Naive thymus-derived CD8-positive, alpha-beta T cell (primary cell): ENCODE measurements around the gene MUC4. TPM values are rescaled to one million over a fixed set of nuclear protein-coding genes. Genes with fewer than 3 reads are reported as not detected.

Experiments used
- ATAC-seq, 2 donors: fragments of 150-1000 bp; cut with Tn5 transposase in 1 of 2; sonication (Bioruptor Pico), chemical (Tn5 transposase) in 1 of 2; 1 replicate in 1 of 2; 2 replicates in 1 of 2; pipeline ENCODE4 v1.10.0; 2021; ENCODE audit warnings: mild to moderate bottlenecking in 2 of 2, moderate library complexity in 2 of 2
- POLR2A ChIA-PET: fragments of 350-600 bp; sonication (Branson Sonifier 250); formaldehyde crosslinking; loops from one replicate; lab custom pipeline; 2021; ENCODE audit warnings: antibody characterized with exemption; lab: Charles Lee
- DNase-seq, 10 donors: peaks; one replicate each; pipeline versions ENCODE4 v3.0.0 to v3.0.0-alpha.2; 2020 to 2022
- H3K27ac Mint-ChIP-seq, 10 donors: one replicate each; pipeline ENCODE4 v1.8.0; 2020 to 2022; ENCODE audit warnings: mild to moderate bottlenecking in 10 of 10, mixed read lengths in 10 of 10, moderate library complexity in 4 of 10, inconsistent platforms in 1 of 10
- H3K27me3 Mint-ChIP-seq, 5 donors: one replicate each; pipeline ENCODE4 v1.8.0; 2021 to 2022; ENCODE audit warnings: mixed read lengths in 5 of 5
- H3K36me3 Mint-ChIP-seq, 3 donors: one replicate each; pipeline ENCODE4 v1.8.0; 2020 to 2022; ENCODE audit warnings: mixed read lengths in 3 of 3, mild to moderate bottlenecking in 2 of 3, inconsistent platforms in 1 of 3
- H3K4me1 Mint-ChIP-seq, 4 donors: one replicate each; pipeline ENCODE4 v1.8.0; 2021 to 2022; ENCODE audit warnings: mixed read lengths in 4 of 4
- H3K4me3 Mint-ChIP-seq, 10 donors: one replicate each; pipeline ENCODE4 v1.8.0; 2020 to 2022; ENCODE audit warnings: mild to moderate bottlenecking in 10 of 10, mixed read lengths in 10 of 10, moderate library complexity in 6 of 10, inconsistent platforms in 1 of 10
- H3K9me3 Mint-ChIP-seq, 9 donors: one replicate each; pipeline ENCODE4 v1.8.0; 2020 to 2022; ENCODE audit warnings: mixed read lengths in 9 of 9, mild to moderate bottlenecking in 3 of 9, inconsistent platforms in 1 of 9, moderate library complexity in 1 of 9
- microRNA-seq: library from miRNA; unstranded; fragments of <30 nt; microRNA quantifications from one replicate; pipeline ENCODE4 v1.2.0, GENCODE V29; 2022; ENCODE audit warnings: borderline microRNAs expressed
- polyA plus RNA-seq, 3 donors: library from polyadenylated mRNA; unstranded; fragments of 300-500 nt; fragmentation: Illumina TruSeq; gene quantifications; one replicate each; pipeline ENCODE4 v1.2.3, GENCODE V29; 2021
- total RNA-seq, 8 experiments: library from RNA in 2 of 8; stranded (reverse) in 2 of 8; gene quantifications; one replicate each; pipeline ENCODE4 v1.2.3 and lab custom pipeline; 2021 to 2026

The MUC4 gene
- total and polyA plus RNA-seq, 5 experiments from 2014 or later = not detected

DNA sequence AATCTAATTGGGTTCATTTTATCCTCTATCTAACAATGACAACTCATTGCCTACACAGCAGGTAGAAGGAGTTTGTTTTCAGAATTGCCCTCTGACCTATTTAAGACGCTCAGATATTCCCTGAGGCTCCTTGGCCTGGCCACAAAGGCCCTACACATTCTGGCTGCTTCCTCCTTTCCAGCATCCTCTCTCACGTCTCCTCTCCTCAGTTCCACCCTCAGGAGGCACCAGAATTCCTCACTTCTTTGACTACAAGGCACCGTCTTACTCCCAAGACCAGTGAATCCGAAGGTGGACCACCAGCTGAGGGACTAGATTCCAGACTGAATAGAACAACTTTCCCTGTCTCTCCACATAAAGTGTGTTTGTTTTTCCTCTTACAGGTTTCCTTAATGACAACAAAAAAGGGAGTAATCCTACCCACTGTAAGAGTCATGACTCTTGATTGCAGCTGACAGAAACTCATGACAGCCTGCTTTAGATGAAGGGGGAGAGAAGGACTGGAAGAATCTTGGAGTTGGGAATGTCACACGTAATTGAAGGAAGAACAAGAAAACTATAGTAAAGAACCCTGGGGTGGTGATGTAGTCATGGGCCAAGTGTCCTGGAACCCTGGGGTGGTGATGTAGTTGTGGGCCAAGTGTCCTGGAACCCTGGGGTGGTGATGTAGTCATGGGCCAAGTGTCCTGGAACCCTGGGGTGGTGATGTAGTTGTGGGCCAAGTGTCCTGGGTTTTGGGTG, 112.9 kb downstream of the MUC4 start:
- DNase-seq (no peak), ATAC-seq (no peak)
- Mint-ChIP-seq H3K36me3 (peaks cover 0 to 25% (median 13%) of the 10 kb centered on the region in 3 donors), H3K4me3 (no peak overlapping the region), H3K27me3 (no peaks in the 10 kb centered on the region), H3K9me3 (no peaks in the 10 kb centered on the region), H3K4me1 (peaks cover 0 to 8% (median 3%) of the 10 kb centered on the region in 4 donors), H3K27ac (peak overlapping the region in 3 of 10 donors; percentile 4 to 6 (median 5))
- POLR2A ChIA-PET = no interaction called here

GRCh38 chr3:195698325-195698646, 113.4 kb downstream of the MUC4 start:
- POLR2A ChIA-PET = no interaction called here
- Mint-ChIP-seq H3K4me1 (peaks cover 0 to 8% (median 3%) of the 10 kb centered on the region in 4 donors), H3K27me3 (no peaks in the 10 kb centered on the region), H3K9me3 (no peaks in the 10 kb centered on the region), H3K4me3 (no peak overlapping the region), H3K27ac (peak overlapping the region in 2 of 10 donors; percentile 3 to 5), H3K36me3 (peaks cover 0 to 30% (median 17%) of the 10 kb centered on the region in 3 donors)
- DNase-seq (no peak), ATAC-seq (no peak)

GRCh38 chr3:195697582-195698324, 114.0 kb downstream of the MUC4 start:
- no peak for ATAC-seq
- no peak overlapping the region for H3K4me3 Mint-ChIP-seq
- H3K9me3 Mint-ChIP-seq = no peaks in the 10 kb centered on the region
- H3K36me3 Mint-ChIP-seq = peaks cover 3 to 35% (median 21%) of the 10 kb centered on the region in 3 donors
- H3K27me3 Mint-ChIP-seq = no peaks in the 10 kb centered on the region
- peak overlapping the region in 6 of 10 donors; percentile 3 to 17 (median 12) for H3K27ac Mint-ChIP-seq
- POLR2A ChIA-PET = no interaction called here
- no peak for DNase-seq
- peaks cover 0 to 8% (median 3%) of the 10 kb centered on the region in 4 donors for H3K4me1 Mint-ChIP-seq

Small RNA genes within 50 kb of the gene (microRNA-seq; reads per million reads assigned to microRNA genes)
- gene MIR570 = 1.4 reads per million

Other genes with a start within 250 kb of the MUC4 start
- gene APOD, start 228.0 kb downstream of the MUC4 start, total RNA-seq = not detected
- gene APOD, start 228.0 kb downstream of the MUC4 start, polyA plus RNA-seq = not detected
- gene MUC20, start 91.0 kb downstream of the MUC4 start, total RNA-seq = 10 to 100 TPM in 1 of 2 experiments, 1 to 10 TPM in 1; 9.0 to 11.7 TPM
- gene MUC20, start 91.0 kb downstream of the MUC4 start, polyA plus RNA-seq = 1 to 10 TPM in 1 of 3 donors, under 1 TPM in 1, not detected in 1; 0.21 to 1.5 TPM
- gene TNK2, start 96.6 kb upstream of the MUC4 start, total RNA-seq = 100 to 1,000 TPM; 146 to 149 TPM
- 1 to 10 TPM; 1.3 to 2.5 (median 1.6) TPM for gene TNK2, start 96.6 kb upstream of the MUC4 start, polyA plus RNA-seq